GM15510 (cell line): Measurements from ENCODE around the gene GPANK1.

Experiments used
- POLR2A ChIP-seq: IDR thresholded peaks from 3 replicates; pipeline ENCODE4 v1.6.1; 2011; ENCODE audit warnings: borderline replicate concordance; ENCODE audit not compliant: insufficient read length; ENCODE audit errors: extremely low read depth

The GPANK1 gene

GRCh38 chr6:31700740-31701401 lies 36.1 kb upstream of the GPANK1 start:
- TF ChIP-seq POLR2A = no peak

GRCh38 chr6:31697555-31697954 lies 32.8 kb upstream of the GPANK1 start:
- no peak for TF ChIP-seq POLR2A

DNA sequence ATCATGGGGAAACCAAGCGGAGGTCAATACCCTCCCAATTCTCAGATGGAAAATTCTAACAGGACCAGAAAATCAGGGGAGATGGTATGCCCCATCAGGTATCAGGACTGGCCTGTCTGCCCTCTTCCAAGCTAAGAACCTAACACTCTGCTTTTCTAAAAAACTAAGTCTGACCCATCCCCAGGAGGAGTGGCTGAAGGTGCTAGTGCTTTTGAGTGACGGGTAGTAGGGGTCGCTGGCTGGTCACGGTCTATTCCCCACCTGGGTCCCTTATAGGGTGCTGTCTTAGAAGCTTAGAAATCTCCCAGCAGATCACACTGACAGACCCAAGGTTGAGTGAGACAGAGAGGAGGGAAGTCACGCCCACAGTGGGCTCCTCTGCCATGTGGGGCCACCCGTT lies 28.7 kb upstream of the GPANK1 start:
- TF ChIP-seq POLR2A = no peak

DNA sequence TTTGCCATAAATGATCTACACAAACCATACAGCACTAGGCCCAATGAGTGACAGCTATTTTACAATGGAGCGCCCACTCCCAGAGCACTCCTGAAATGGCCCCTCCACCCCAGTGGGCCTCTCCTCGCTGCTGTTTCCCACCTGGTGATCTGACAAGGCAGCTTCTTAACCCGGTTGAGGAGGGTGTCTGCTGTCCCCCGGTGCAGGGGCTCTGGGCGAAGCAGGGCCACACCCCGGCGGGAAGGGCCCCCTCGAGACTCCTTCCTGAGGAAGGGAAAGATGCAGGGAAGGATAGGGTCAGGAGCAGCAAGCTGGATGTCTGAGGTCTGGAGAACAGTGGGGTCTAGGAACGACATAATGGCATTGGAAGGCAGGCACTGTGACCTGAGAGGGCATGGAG lies 28.1 kb upstream of the GPANK1 start:
- TF ChIP-seq POLR2A = no peak

- TF ChIP-seq POLR2A = no peak
These were observed 27.6 kb upstream of the GPANK1 start for GRCh38 chr6:31692353-31692752.

GRCh38 chr6:31691564-31692108 lies 26.8 kb upstream of the GPANK1 start:
- TF ChIP-seq POLR2A = no peak

DNA sequence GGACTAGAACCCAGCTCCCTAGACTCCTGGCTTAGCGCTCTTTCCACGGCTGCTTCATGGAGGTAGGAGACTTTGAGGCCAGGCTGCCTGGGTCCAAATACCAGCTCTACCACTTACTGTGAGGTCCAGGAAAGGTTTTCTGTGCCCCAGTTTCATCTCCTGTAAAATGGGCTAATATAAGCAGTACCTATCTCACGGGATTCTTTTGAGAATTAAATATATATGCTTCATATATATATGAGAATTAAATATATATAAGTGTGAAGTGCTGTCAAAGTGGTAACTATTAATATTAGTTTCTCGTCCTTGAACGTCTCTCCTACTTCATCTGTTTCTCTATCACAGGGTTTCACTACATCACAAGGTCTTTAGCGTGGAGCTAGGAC lies 26.3 kb upstream of the GPANK1 start:
- TF ChIP-seq POLR2A = no peak

- TF ChIP-seq POLR2A = no peak
These were observed 25.7 kb upstream of the GPANK1 start for GRCh38 chr6:31690231-31691077.

DNA sequence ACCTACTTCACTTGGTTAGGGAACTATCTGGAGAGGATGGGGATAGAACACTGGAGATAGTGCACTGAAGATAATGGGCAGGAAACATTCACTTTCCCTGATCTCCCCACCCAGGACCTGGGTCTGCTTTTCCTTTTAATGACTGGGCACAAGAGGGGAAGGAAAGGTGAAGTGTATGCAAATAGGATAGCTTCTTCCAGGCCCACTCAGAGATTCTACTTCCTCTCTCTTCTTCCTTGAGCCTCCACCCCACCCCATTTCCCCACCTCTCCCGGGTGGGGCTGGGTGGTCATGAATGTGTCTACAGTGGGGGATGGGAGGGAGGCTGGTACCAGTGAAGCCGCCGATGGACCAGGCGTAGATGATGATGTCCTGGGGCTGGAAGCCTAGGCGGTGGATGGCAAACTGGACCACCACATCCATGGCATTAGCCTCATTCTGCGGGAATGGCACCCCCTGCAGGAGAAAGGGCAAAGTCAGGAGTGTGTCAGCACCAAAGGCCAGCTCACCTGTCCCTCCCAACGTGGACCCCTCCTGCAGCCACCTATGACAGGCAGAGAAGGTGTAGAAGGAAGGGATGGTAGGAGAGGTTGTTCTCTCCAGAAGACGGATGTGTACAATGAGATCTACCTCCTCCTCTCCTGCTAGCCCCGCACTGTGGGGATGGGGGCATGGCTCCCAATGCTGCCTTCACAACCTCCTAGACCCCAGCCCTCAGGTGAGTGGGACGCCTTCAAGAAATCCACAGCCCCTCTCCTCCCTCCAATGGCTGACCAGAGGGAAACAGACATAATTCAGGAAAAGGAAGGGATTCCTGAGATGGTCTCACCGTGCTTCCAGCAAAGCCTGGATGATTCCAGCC lies 24.7 kb upstream of the GPANK1 start:
- no peak for TF ChIP-seq POLR2A

DNA sequence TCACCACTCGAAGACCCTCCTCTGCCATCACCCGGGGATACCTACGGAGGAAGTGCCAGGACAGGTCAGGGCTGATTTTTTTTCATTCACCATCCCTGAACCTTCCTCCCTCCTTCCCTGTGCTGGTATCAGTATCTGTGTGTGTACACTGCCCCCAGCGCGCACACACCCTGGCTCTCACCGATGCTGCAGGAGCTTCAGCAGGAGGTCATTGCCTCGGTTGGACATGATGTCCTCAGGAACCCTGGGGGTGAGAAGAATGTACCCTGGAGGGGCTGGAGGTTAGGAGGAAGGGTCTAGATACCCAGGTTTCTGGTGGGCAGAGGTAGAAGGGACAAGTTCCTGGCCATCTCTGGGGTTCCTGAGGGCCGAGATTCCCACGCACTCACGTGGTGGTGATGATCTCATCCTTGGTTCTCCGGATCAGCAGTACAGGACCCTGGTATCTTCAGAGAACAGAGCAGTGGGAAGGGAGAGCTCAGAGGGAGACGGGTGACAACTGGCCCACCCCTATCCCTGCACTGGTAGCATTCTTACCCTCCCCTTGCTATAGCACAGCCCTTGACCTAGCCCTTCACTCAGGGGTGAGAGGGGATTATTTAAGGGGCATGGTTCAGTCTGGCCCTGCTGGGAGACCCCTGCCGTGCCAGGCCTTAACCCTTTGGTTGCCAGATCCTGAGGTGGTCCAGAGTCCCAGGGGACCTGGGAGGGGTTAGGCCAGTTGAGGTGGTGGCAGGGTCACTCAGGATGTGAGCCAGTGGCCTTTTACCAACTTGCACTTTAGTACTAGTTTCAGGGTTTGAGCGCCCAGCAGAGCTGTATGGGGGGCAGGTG lies 23.3 kb upstream of the GPANK1 start:
- TF ChIP-seq POLR2A = no peak

GRCh38 chr6:31687321-31687720 lies 22.5 kb upstream of the GPANK1 start:
- TF ChIP-seq POLR2A = no peak

DNA sequence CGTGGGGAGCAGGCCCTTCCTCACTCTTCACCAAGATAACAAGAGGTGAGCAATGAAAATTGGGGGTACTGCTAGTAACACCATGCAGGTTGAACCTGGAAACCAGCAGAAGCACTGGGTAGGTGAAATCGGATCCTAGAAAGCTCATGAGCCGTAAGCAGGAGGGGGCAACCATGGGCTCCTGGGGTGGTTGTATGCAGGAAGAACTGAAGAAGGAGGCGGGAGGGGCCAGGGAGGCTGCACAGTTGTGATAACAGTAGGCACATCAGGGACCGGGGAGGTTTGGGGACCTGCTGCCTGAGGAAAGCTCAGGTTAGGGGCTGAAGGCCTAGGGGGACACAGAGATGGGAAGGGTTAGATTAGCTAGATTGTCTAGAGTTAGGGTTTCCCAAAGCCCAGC lies 21.7 kb upstream of the GPANK1 start:
- TF ChIP-seq POLR2A = no peak

DNA sequence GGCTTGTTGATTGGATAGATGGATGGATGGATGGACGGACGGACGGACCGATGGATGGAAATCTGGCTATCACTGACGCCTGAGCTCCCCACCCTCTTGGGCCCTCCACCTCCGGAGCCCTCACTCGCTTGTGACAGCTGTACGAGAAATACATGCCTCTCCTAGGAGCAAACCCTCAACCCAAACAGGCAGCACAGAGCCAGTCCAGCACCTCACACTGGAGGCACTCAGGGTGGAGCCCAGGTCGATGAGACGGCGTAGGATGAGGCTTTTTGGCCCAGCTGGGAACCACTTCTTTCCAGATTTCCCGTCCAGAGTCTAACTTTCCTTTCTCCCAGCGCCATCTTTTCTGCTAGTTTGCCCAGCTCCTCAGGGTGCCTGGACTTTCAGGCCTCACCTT lies 18.8 kb upstream of the GPANK1 start:
- no peak for TF ChIP-seq POLR2A

DNA sequence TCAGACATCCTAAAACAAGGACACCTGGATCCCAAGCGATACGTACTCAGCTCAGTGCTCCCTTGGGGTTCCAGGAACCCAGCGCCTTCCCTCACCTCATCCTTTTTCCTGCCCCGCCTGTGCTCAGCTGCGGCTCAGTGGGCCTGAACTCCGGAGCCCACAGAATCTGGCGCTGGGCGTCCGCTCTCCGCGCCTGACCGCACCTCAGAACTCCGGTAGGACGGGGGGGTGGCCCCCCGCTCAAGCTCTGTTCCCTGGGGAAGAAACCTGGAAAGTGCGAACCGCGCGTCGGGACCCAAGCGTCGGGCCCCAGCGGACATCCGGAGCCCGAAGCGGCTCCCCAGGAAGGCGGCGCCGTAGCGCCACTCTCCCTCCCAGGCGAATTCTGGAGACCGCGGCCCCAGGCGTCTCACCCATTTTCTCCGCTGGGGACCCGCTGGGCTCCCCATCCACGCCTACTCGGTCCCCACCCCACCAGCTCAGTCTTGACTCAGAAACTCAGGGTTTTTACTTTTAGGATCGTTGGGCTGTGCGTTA lies 16.4 kb upstream of the GPANK1 start:
- peak; percentile 38 for TF ChIP-seq POLR2A
